Measurements from ENCODE around the gene CORO1C. TPM values are rescaled to one million over a fixed set of nuclear protein-coding genes. Genes with fewer than 3 reads are reported as not detected.

CORO1C gene
- total RNA-seq, 1 experiment from 2014 or later: 138 TPM

- no peak for TF ChIP-seq SIN3A (IDR thresholded peaks at IDR 0.05; ENCODE audit: low read depth)
- TF ChIP-seq EZH2phosphoT487 (IDR thresholded peaks at IDR 0.05; ENCODE audit: borderline replicate concordance): no peak
- no peak for TF ChIP-seq EGR1 (IDR thresholded peaks at IDR 0.05; ENCODE audit: low read depth)
- TF ChIP-seq ATF3 (IDR thresholded peaks at IDR 0.05): no peak
- no peak for TF ChIP-seq TCF7L2 (IDR thresholded peaks at IDR 0.05; ENCODE audit: borderline replicate concordance, extremely low read depth, insufficient read depth, insufficient read length)
- TF ChIP-seq EZH2 (IDR thresholded peaks at IDR 0.05): no peak
These were observed 52.1 kb downstream of the CORO1C start (continued) for GRCh38 chr12:108679106-108679681.

GRCh38 chr12:108678104-108678730 is 53.1 kb downstream of the CORO1C start:
- ATAC-seq (no peak), DNase-seq (ENCODE audit: low read depth, low spot score) (no peak)
- BruUV-seq (replicated peaks): no TSS peak
- ChIA-PET POLR2A (no interaction called here), CTCF (no interaction called here), RAD21 (ENCODE audit: low non-redundant PET in 1 of 2, low total read pairs in 2 of 2, uncharacterized antibody in 2 of 2, unreplicated experiment in 2 of 2) (no interaction called here)
- H3K4me2 ChIP-seq (ENCODE audit: low read length): no peak overlapping the region
- H2AFZ ChIP-seq (ENCODE audit: low read depth, low read length, poor library complexity, severe bottlenecking): no peak overlapping the region
- TF ChIP-seq ATF3 (IDR thresholded peaks at IDR 0.05): no peak
- TF ChIP-seq EGR1 (IDR thresholded peaks at IDR 0.05; ENCODE audit: low read depth): no peak
- no peak for TF ChIP-seq TCF7L2 (IDR thresholded peaks at IDR 0.05; ENCODE audit: borderline replicate concordance, extremely low read depth, insufficient read depth, insufficient read length)
- no peak for TF ChIP-seq CTCF (IDR thresholded peaks at IDR 0.05 in 2 of 3, conservative IDR thresholded peaks at IDR 0.05 in 1 of 3; ENCODE audit: borderline replicate concordance in 1 of 3, insufficient read depth in 1 of 3, low read depth in 2 of 3, low read length in 2 of 3)
- no peak for TF ChIP-seq RAD21 (IDR thresholded peaks at IDR 0.05; ENCODE audit: low read depth)
- TF ChIP-seq ZNF274 (IDR thresholded peaks at IDR 0.05; ENCODE audit: low read depth, low read length): no peak
- no peak for TF ChIP-seq POLR2A (IDR thresholded peaks at IDR 0.05; ENCODE audit: borderline replicate concordance, extremely low read depth, insufficient read depth, insufficient read length)
- no peaks in the 10 kb centered on the region for H4K20me1 ChIP-seq (ENCODE audit: insufficient read depth)
- H3K27ac ChIP-seq (ENCODE audit: low read depth, low read length): no peak overlapping the region
- H3K4me1 ChIP-seq (ENCODE audit: control insufficient read depth in 1 of 2, insufficient read depth in 2 of 2, low read length in 2 of 2): no peaks in the 10 kb centered on the region
- H3K9me3 ChIP-seq (ENCODE audit: control insufficient read depth in 1 of 2, insufficient read depth in 1 of 2, low read depth in 1 of 2, low read length in 2 of 2): no peaks in the 10 kb centered on the region
- H3K27me3 ChIP-seq (ENCODE audit: insufficient read depth, low read length): no peaks in the 10 kb centered on the region
- H3K4me3 ChIP-seq (replicated peaks in 1 of 2; ENCODE audit: low read depth in 1 of 2, low read length in 2 of 2): no peak overlapping the region
- peaks cover 38% of the 10 kb centered on the region for H3K79me2 ChIP-seq (ENCODE audit: insufficient read depth, low read length)
- no peak overlapping the region for H3K9ac ChIP-seq (ENCODE audit: low read length)
- H3K36me3 ChIP-seq (ENCODE audit: control insufficient read depth in 1 of 2, insufficient read depth in 2 of 2, low read length in 2 of 2): 0 out of 4 replicates have a peak, but pooled peaks cover 0 to 5% of the 10 kb centered on the region in 2 experiments
- no peaks in the 10 kb centered on the region for H3K9me2 ChIP-seq (ENCODE audit: insufficient read depth)
- intact Hi-C loops (cut with micrococcal nuclease): no loop called here

Measured in HCT116 (cell line).